Bone marrow (tissue), 2 donors: ENCODE data around the gene PRAME.
"Not testable (repeated sequence)": the region's sequence is repeated elsewhere in the genome, so short reads cannot be mapped to it uniquely, and the experiment has no call there.

Experiments
- DNase-seq, 2 donors: peaks; one replicate each; lab custom pipeline; 2025; lab: John Stamatoyannopoulos, UW

The PRAME gene

DNA sequence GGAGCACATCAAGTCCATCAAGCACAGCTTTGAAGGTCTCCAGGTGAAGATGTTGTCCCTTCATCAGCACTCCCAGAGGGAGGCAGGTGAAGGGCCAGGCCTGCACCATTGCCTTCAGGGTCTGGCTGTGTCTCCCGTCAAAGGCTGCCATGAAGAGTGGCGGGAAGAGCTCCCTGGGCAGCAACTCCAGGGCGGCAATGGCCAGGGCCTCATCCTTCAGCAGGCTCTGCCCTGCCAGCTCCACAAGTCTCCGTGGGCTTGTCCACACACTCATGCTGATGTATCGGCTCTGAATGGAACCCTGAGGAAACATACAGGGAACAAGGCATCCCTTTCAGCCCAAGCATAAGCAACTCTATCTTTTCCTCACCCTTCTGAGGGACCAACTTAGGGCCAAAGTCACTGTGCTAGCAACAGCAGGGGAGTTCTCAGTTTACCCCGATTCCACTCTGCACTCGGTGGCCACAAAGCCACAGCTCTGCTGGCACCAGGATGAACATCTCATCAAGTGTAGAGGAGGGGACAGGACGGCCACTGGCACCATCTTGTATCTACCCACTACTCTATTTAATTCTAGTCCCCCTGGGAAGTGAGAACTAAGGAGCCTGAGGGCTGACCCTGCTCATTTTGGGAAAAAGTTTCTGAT is 8.2 kb downstream of the PRAME start:
- DNase-seq = no peak

DNA sequence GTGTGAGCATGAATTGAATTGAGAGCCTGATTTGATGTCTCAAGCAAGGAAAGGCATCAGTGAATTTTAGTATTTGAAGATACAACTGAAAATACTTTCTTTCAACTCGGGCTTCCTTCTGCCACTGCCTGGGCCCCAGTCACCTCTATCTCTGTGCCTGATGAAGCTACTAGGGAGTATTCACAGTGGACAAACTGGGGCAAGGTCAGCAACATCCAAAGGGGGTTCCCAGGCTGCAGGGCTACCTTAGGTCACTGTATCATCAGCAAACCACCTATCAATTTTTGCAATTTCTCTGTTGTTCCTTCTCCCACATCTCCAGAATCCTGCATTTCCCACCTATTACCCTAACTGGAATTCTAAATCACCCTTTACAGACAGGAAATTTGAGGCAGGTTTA is 10.2 kb downstream of the PRAME start:
- no peak for DNase-seq

DNA sequence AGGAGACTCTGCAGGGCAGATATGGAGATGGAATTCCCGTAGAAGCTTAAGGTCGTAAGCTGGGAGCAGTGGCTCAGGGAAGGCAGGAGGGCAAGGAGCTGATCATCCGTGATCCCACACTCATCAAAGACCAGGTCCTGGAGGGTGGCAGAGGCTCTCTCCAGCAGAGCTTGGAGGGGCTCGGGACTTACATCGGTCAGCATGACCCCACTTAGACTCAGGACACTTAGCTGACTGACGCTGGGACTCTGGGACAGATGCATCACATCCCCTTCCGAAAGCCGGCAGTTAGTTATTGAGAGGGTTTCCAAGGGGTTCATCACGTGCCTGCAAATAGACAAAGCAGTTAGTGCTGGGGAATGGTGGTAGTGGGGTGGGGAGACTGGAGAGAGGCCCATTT is 10.7 kb downstream of the PRAME start:
- no peak for DNase-seq

- peak in 1 of 2 donors; percentile 75 for DNase-seq
Observed at GRCh38 chr22:22547692-22548300, 11.3 kb downstream of the PRAME start.

DNA sequence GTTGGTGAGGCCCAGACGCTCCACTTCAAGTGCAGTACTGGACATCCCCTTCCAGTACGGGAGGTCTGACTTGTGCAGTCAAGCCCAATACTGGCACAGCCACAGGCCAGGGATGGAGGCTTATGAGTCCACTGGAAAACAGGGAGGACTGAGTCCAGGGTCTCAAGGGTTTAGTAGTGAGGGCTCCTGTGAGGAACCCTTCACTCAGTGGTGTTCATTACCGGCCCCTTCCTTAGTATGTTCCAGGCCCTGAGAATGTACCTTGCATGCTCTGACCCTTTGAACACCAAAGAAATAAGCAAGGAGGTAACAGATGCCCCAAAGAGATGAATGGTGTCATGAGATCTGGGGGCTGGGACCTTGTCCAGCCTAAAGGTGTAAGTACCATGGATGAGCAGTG is 11.8 kb downstream of the PRAME start:
- no peak for DNase-seq

DNA sequence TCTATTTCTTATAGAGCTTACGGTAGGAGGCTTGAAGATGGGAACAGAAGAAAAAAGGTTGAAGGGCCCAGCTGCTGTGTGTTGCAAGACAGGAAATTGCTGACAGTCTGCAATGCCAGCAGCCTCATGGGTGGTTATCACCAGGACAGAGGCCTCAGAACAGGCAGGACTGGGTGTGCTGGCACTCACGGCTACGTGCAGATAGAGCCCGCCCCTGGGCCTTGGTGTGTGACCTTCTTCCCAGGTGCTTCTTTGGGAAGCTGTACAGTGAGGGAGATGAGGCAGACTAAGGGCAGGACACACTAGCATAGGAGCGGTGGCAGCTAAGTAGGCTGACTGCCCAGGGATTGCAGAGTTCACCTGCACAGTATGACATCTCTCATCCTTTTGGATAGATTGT is 12.6 kb downstream of the PRAME start:
- DNase-seq = peak in 1 of 2 donors; percentile 46

- DNase-seq = no peak
Observed at GRCh38 chr22:22545084-22545483, 14.0 kb downstream of the PRAME start.

DNA sequence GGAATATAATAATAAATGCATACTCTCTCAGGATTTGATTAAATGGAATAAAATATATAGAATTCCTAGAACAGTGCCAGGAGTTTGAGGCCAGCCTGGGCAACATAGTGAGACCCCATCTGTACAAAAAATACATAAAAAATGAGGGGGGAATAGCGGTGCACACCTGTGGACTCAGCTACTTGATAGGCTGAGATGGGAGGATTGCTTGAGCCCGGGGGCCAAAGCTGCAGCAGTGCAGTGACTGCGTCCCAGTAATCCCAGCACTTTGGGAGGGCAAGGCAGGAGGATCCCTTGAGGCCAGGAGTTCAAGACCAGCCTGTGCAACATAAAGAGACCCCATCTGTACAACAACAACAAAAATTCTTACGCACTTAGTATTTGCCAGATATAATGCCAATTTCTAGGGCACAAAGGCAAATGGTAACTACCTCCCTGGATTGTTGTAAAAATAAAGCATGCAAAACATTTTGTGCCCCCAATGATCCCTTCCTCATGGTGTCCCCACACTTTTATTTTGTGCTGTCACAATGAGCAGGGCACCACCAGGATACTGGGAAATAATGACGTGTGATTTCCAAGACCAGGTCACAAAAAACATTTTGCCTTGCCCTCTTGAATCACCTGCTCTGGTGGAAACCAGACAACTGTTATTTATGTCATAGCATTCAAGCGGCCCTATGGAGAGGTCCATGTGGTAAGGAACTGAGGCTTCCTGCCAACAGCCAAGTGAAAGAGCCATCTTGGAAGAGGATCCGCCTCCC is 20.7 kb downstream of the PRAME start:
- DNase-seq = no peak

DNA sequence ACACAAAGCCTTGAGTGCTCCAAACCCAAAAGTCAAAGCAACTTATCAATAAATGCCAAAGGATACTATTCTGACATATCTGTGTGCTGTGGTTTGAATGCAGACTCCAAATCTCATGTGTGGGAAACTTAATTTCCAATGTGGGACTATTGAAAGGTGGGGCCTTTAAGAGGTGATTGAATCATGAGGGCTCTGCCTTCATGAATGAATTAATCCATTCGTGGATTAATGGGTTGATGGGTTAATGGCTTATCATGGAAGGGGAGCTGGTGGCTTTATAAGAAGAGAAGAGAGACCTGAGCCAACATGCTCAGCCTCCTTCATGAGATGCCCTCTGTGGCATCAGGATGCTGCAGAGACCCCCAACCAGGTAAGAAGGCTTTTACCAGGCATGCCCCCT is 22.1 kb downstream of the PRAME start:
- DNase-seq = no peak

DNA sequence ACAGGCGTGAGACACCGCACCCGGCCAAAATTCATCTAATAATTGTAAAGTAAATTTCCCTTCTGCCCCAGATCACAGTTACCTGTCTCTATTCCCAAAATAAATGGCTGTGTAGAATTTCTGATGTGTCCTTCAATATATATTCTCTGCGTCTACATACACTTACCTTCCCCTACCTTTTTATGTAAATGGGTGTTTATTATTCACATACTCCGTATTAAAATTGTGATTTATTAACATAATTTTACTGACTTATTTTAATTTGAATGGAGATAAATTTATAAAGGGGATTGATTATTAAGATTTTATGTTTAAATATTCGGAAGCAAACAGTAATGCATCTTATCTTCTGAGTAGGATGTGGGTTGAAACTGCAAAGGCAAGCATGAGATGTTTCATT is 22.6 kb downstream of the PRAME start:
- DNase-seq = no peak

DNA sequence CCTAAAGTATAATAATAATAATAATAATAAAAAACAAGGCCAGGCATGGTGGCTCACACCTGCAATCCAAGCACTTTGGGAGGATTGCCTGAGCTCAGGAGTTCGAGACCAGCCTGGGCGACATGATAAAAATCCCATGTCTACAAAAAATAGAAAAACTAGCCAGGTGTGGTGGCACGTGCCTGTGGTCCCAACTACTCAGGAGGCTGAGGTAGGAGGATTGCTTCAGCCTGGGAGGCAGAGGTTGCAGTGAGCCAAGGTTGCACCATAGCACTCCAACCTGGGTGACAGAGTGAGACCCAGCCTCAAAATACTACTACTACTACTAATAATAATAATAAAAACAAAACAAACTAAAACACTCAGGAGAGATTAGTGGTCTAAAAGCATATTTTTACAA is 23.4 kb downstream of the PRAME start:
- no peak for DNase-seq

GRCh38 chr22:22534604-22535415 is 24.3 kb downstream of the PRAME start:
- no peak for DNase-seq

GRCh38 chr22:22533863-22534262 is 25.2 kb downstream of the PRAME start:
- no peak for DNase-seq

DNA sequence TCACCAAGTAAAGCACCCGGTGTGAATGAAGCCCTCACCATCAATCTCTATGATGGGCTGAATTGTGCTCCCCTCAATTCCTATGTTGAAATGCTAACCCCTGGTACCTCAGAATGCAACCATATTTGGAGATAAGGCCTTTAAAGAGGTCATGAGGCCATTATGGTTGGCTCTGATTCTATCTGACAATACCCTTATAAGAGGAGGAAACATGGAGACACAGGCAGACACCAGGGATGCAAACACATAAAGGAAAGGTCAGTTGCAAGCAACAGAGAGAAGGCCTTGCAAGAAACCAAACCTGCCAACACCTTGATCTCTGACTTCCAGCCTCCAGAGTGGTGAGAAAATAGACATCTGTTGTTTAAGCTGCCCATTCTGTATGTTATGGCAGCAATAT is 25.6 kb downstream of the PRAME start:
- DNase-seq = no peak

GRCh38 chr22:22532547-22533071 is 26.5 kb downstream of the PRAME start:
- not testable (repeated sequence) for DNase-seq

DNA sequence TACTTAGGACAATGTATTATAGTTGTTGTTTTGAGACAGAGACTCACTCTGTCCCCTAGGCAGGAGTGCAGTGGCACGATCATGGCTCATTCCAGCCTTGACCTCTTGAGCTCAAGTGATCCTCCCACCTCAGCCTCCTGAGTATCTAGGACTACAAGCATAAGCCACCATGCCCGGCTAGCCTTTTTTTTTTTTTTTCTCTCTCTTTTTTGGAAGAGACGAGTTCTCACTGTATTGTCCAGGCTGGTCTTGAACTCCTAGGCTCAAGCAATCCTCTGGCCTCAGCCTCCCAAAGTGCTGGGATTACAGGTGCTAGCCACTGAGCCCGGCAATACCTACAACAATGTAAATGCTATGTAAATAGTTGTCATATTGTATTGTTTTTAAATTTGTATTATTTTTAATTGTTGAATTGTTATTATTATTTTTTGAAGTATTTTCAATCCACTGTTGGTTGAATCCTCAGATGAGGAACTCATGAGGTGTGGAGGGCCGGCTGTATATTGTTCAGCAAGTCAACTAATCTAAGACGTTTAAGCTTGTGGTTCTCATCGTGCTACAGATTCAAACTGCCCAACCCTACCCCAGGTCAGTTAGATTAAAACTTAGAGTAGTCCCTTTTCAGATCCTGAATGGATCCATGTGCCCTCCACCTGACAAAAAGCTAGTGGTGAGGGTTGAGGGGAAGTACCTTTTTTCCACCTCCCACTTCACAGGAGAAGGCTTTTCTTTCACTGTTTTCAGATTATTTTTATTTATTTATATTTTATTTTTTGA is 27.1 kb downstream of the PRAME start:
- no peak for DNase-seq

GRCh38 chr22:22528780-22529179 is 30.3 kb downstream of the PRAME start:
- no peak for DNase-seq

- no peak for DNase-seq
Observed at GRCh38 chr22:22527312-22527711, 31.8 kb downstream of the PRAME start.

GRCh38 chr22:22526125-22526912 is 32.7 kb downstream of the PRAME start:
- no peak for DNase-seq

GRCh38 chr22:22523494-22523893 is 35.6 kb downstream of the PRAME start:
- no peak for DNase-seq

DNA sequence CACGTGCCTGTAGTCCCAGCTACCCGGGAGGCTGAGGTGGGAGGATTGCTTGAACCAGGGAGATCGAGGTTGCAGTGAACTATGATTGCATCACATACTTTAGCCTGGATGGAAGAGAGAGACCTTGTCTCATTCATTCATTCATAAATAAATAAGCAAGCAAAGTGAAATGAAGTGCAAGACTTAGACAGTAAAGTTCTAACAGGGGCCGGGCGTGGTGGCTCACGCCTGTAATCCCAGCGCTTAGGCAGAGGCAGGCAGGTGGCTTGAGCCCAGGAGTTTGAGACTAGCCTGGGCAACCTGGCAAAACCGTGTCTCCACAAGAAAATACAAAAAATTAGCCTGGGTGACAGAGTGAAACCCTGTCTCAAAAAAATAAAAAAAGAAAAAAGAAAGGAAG is 37.4 kb downstream of the PRAME start:
- DNase-seq = no peak
